ENCODE data around the gene MACROD2.

- TF ChIP-seq, protein P1, sequence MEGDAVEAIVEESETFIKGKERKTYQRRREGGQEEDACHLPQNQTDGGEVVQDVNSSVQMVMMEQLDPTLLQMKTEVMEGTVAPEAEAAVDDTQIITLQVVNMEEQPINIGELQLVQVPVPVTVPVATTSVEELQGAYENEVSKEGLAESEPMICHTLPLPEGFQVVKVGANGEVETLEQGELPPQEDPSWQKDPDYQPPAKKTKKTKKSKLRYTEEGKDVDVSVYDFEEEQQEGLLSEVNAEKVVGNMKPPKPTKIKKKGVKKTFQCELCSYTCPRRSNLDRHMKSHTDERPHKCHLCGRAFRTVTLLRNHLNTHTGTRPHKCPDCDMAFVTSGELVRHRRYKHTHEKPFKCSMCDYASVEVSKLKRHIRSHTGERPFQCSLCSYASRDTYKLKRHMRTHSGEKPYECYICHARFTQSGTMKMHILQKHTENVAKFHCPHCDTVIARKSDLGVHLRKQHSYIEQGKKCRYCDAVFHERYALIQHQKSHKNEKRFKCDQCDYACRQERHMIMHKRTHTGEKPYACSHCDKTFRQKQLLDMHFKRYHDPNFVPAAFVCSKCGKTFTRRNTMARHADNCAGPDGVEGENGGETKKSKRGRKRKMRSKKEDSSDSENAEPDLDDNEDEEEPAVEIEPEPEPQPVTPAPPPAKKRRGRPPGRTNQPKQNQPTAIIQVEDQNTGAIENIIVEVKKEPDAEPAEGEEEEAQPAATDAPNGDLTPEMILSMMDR (IDR thresholded peaks at IDR 0.05): no peak
- no peak for TF ChIP-seq EZH2 (IDR thresholded peaks at IDR 0.05; ENCODE audit: borderline replicate concordance, insufficient read depth, low read depth, low read length, poor library complexity, severe bottlenecking)
Measured at GRCh38 chr20:15760001-15760621, 1764.8 kb downstream of the MACROD2 start.
